GM21423 (cell line): ENCODE results near the gene UBL4A.

Source experiments
- ATAC-seq: cut with Tn5 transposase; IDR thresholded peaks from one replicate; pipeline ENCODE4 v1.9.1; 2021; ENCODE audit warnings: mild to moderate bottlenecking, moderate library complexity; ENCODE audit not compliant: unreplicated experiment

UBL4A gene

GRCh38 chrX:154484255-154485149 lies 1.9 kb downstream of the UBL4A start:
- ATAC-seq = no peak

DNA sequence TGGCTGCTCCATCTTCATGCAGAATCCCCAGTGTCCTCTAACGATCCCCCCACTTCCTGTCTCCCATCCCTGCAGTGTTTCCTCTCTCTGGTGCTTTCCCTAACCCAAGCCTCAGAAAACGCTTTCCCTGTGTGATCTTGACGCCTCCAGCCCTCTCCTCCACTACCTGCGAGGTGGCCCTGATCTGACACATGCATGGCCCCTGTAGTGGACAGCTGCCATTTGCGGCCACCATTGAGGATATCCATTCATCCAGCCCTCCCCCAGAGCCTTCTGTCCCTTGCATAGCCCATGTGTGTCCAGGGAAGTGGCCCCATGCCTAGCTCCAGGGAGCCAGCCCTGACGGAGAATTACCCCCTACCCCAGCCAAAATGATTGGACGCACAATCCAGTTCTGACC lies 3.1 kb downstream of the UBL4A start:
- ATAC-seq = no peak

DNA sequence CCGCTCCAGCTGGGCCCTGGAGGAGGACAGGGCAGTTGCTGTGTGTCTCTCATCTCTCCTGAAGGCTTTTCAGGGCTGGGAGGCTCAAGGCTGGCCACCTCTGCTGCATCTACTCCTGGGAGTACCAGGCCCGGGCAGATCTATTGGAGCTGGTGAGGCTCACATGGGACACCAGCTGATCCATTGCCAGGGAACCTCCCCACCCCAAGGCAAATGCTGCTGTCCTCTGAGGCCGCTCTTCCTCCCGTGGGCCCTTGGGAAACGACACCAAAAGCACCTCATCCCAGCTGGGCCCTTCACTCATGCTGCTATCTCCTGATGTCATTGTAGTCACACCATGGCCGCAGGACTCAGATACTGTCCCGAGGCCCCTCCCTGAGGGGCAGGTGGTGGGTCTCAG lies 3.6 kb downstream of the UBL4A start:
- ATAC-seq = no peak

GRCh38 chrX:154481911-154482601 lies 4.4 kb downstream of the UBL4A start:
- ATAC-seq = no peak

DNA sequence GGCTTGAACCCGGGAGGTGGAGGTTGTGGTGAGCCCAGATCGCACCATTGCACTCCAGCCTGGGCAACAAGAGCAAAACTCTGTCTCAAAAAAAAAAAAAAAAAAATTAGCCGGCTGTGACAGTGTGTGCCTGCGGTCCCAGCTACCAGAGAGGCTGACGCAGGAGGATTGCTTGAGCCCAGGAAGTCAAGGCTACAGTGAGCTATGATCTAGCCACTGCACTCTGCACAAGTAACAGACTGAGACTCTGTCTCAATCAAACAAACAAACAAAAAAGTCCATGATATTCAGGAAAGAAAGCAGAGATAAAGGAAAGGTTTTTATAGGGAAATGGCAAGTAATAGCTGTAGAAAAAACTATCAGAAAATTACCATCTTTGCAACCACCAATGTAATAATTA lies 5.2 kb downstream of the UBL4A start:
- no peak for ATAC-seq

DNA sequence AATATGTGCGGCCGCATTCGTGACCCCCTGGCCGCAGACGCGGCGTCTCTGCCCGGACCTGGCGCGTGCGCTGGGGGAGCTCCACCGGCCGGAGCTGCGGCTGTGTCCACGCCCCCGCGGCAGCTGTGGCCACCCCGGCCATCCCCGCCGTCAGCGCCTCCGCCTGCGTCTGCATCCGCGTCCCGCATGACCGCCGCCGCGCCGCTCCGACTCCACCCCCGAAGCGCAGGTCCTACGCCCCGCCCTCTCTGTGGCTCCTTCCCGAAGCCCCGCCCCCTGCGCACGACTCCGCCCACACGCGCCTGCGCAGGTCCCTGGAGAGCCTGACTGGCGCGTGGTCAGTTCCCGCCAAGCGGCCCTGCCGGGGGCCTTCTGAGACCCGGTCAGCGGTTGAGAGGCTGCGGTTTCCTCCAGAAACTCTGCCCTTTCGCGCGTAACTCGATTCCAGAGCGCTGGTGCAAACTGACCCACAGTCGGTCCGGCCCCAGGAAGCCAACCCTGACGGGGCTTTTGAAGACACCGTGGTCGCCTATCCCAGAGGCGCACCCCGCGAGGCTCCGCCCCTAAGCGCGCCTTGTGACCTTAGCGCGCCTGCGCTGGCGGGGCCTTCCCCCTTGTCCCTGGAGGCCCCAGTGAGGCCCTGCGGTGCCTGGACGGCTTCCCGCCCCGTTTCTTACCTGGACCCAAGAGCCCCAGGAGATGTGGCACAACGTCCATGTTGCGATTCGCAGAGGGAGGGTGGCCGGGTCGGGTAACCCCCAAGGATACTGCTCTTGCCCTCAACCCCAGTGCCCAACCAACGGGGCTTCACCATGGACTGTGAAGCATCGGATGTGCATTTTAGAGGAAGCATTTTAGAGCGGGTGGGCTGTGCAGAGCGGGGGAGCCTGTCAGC lies 7.4 kb downstream of the UBL4A start, which contains the start of gene LAGE3:
Gene LAGE3, minus strand, starts transcription at position 554 of the 895 bp plus-strand sequence. Its CDS starts 366 bp downstream, at position 188.
- peak; percentile 88 for ATAC-seq

GRCh38 chrX:154477891-154478477 lies 8.4 kb downstream of the UBL4A start:
- no peak for ATAC-seq

- no peak for ATAC-seq
Observed at GRCh38 chrX:154476821-154477220, 9.6 kb downstream of the UBL4A start.

GRCh38 chrX:154473683-154474082 lies 12.7 kb downstream of the UBL4A start:
- no peak for ATAC-seq

GRCh38 chrX:154472685-154473632 lies 13.5 kb downstream of the UBL4A start:
- ATAC-seq = no peak

DNA sequence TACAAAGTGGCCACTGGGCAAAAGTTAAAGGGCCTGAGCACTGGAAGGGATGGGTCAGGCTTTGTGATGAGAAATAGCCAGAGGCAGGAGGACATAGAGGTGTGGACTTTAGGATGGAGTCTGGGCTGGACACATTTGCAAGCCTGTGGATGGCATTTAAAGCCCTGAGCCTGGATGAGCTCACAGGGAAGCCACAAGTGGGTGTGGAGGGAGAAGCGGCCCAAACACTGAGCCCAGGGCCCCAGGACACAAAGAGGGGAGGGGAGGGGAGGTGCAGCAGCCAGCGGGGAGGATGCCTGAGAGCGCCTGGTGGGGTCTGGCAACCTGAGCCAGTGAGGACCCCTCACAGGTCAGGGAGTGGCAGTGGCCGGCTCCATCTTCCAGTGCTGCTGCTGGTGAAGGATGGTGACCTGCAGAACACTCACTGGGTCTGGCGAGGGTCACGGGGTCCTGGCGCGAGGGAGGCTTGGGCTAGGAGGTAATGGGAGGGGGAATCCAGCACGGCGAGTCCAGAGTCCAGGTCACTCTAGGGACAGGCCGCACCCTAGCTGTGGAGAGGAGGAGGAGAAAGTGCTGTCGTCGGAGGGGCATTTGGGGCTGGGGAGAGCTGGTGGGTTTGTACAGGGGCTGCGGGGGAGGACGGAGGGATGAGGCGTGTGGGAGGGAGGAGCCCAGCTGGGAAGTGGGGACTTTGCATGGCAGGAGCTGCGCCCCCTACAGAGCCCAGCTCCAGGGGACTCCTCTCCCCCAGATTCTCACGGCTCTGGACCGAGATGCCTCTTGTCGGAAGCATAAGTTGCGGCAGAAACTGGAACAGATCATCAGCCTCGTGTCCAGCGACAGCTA lies 14.4 kb downstream of the UBL4A start:
- no peak for ATAC-seq

DNA sequence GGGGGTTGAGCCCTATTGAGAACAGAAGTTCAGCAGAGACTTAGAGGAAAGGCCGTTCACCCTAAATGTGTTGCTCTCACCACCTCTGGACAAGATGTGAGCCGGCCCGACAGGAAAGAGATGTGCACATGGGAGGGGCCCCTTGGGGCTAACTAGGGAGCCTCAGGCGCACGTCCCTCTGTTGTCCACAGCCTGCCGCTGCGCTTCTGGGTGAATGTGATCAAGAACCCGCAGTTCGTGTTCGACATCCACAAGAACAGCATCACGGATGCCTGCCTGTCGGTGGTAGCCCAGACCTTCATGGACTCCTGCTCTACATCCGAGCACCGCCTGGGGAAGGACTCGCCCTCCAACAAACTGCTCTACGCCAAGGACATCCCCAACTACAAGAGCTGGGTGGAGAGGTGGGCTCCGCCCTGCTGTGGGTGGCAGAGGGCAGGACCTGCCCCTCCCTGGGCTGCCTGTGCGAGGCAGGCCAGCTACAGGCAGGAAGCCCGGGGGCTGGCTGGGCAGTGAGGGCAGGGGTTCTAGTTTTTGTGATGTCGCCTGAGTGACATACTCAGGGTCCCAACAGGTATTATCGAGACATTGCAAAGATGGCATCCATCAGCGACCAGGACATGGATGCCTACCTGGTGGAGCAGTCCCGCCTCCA lies 15.4 kb downstream of the UBL4A start:
- ATAC-seq = no peak

DNA sequence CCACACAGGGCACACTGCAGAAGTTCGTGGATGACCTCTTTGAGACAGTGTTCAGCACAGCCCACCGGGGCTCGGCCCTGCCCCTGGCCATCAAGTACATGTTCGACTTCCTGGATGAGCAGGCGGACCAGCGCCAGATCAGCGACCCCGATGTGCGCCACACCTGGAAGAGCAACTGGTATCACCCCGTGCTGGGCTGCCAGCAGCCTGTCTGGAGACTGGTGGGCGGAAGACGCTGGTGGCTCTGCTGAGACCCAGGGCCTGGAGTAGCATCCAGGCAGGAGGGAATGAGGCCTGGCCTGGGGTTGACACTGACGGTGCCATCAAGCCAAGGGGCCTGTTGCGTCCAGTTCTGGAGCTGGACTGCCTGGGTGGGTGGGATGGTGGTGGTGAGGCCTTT lies 16.0 kb downstream of the UBL4A start:
- no peak for ATAC-seq

- ATAC-seq = no peak
Observed at GRCh38 chrX:154469880-154470279, 16.5 kb downstream of the UBL4A start.

- ATAC-seq = no peak
Observed at GRCh38 chrX:154469114-154469513, 17.3 kb downstream of the UBL4A start.

DNA sequence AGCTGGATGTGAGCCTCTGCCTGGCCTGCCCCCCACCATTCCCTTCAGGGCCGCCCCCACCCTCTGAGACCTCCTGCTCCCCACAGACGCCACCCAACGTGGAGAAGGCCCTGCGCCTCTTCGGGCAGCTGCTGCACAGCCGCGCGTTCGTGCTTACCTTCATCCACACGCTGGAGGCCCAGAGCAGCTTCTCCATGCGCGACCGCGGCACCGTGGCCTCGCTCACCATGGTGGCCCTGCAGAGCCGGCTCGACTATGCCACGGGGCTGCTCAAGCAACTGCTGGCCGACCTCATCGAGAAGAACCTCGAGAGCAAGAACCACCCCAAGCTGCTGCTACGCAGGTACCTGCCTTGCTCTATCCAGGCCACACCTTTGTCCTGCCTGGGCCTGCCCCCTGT lies 18.2 kb downstream of the UBL4A start:
- ATAC-seq = no peak

- ATAC-seq = no peak
Observed at GRCh38 chrX:154467556-154467955, 18.9 kb downstream of the UBL4A start.

DNA sequence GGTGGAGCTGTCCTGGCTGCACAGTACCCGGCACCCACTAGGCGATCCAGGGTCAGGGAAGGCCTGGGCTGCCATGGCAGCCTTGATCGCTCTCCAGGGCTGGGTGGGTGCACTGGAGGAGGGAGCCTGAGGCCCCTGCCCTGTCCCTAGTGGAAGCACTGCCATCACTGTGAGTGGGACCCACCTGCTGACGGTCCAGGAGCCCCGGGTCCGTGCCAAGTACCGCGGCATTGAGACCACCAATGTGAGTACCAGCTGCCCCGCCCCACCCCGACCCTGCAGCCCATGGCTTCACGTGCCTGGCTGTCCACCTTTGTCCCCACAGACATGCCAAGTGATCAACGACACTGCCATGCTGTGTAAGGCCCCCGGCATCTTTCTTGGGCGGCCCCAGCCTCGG lies 19.5 kb downstream of the UBL4A start:
- no peak for ATAC-seq
